Measurements from ENCODE around the gene SLC12A8.

DNA sequence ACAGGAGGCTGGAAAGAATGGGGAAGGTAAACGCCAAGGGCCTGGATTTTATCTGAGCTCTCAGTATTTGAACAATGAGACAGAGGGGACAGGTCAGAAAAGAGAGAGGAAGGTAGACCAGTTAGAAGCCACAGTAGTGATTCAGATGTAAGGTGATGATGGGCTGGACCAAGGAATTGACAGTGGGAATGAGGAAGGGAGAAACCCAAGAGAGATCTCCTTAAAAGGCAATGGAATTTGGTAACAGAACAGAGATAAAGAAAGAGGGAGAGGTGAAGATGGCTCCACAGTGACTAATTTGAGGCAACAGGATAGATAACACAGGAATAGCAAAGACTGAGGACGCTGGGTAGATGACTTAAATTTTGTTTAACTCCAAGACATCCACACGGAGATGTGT lies 145.3 kb downstream of the SLC12A8 start:
- no peak for TF ChIP-seq CREB1 (IDR thresholded peaks at IDR 0.05; ENCODE audit: low read depth)
- TF ChIP-seq, protein P1, sequence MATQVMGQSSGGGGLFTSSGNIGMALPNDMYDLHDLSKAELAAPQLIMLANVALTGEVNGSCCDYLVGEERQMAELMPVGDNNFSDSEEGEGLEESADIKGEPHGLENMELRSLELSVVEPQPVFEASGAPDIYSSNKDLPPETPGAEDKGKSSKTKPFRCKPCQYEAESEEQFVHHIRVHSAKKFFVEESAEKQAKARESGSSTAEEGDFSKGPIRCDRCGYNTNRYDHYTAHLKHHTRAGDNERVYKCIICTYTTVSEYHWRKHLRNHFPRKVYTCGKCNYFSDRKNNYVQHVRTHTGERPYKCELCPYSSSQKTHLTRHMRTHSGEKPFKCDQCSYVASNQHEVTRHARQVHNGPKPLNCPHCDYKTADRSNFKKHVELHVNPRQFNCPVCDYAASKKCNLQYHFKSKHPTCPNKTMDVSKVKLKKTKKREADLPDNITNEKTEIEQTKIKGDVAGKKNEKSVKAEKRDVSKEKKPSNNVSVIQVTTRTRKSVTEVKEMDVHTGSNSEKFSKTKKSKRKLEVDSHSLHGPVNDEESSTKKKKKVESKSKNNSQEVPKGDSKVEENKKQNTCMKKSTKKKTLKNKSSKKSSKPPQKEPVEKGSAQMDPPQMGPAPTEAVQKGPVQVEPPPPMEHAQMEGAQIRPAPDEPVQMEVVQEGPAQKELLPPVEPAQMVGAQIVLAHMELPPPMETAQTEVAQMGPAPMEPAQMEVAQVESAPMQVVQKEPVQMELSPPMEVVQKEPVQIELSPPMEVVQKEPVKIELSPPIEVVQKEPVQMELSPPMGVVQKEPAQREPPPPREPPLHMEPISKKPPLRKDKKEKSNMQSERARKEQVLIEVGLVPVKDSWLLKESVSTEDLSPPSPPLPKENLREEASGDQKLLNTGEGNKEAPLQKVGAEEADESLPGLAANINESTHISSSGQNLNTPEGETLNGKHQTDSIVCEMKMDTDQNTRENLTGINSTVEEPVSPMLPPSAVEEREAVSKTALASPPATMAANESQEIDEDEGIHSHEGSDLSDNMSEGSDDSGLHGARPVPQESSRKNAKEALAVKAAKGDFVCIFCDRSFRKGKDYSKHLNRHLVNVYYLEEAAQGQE (IDR thresholded peaks at IDR 0.05; ENCODE audit: low read depth): no peak
- TF ChIP-seq NFIC (IDR thresholded peaks at IDR 0.05): no peak
- TF ChIP-seq, protein P2, sequence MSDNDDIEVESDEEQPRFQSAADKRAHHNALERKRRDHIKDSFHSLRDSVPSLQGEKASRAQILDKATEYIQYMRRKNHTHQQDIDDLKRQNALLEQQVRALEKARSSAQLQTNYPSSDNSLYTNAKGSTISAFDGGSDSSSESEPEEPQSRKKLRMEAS (IDR thresholded peaks at IDR 0.05): no peak
- no peak for TF ChIP-seq TAF1 (IDR thresholded peaks at IDR 0.05; ENCODE audit: low read depth)
- TF ChIP-seq YY1 (IDR thresholded peaks at IDR 0.05; ENCODE audit: low read depth): no peak
- no peak for TF ChIP-seq EP300 (IDR thresholded peaks at IDR 0.05; ENCODE audit: borderline replicate concordance)
- no peak for TF ChIP-seq EGR1 (IDR thresholded peaks at IDR 0.05)
- no peak for TF ChIP-seq FOXM1 (IDR thresholded peaks at IDR 0.05; ENCODE audit: borderline replicate concordance, low read depth)
- no peak for TF ChIP-seq CEBPB (IDR thresholded peaks at IDR 0.05)
- TF ChIP-seq, protein P3, sequence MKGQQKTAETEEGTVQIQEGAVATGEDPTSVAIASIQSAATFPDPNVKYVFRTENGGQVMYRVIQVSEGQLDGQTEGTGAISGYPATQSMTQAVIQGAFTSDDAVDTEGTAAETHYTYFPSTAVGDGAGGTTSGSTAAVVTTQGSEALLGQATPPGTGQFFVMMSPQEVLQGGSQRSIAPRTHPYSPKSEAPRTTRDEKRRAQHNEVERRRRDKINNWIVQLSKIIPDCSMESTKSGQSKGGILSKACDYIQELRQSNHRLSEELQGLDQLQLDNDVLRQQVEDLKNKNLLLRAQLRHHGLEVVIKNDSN (IDR thresholded peaks at IDR 0.05): no peak

Data from Ishikawa (cell line).